A172 (cell line): ENCODE data around the gene SH3TC1. TPM values are rescaled to one million over a fixed set of nuclear protein-coding genes. Genes with fewer than 3 reads are reported as not detected.

ENCODE experiments used
- DNase-seq: peaks from one replicate; pipeline ENCODE4 v3.0.0-alpha.2; 2015; ENCODE audit warnings: low spot score
- total RNA-seq: library from RNA; depleted of rRNA; stranded (reverse); fragments of >200 nt; shearing (Covaris generic); gene quantifications from 2 replicates; pipeline ENCODE4 v1.2.3, GENCODE V29; 2014

Gene SH3TC1
- total RNA-seq, 1 experiment from 2014 or later, result 10.0 TPM

DNA sequence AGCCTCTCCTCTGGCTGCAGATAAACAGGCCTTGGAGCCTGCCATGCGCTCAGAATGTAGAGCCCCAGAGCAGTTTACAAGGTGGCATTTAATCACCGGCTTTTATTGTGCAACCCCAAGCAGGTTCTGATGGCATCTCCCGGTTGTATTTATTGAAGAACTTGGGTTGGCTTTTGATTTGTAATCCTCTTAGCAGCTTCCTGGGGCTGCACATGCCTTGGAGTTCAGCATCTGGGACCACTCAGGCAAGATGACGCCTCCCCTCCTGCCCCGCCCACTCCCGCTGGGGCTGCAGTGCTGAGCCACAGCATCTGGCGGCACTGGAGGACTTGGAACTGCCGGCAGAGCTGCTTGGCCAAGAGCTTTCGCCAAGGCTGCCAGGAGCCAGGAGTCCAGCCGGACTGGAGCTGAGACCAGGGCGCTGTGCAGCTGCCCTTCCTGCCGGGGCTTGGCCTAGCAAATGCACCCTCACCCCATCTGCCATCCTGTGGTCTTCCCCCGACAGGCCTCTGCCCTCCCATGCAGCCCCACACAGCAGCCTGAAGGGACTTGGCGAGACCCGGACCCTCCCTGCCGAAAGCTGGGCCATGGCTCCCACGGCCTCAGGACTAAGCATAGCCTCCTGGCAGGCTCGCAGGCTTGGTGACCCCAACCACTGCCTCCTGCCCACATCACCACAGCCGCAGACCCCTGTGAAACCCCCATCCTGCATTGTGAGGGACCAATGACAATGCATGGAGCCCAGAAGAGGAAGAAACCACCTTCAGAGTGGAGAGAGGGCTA lies 75.9 kb downstream of the SH3TC1 start:
- peak; percentile 38 for DNase-seq

DNA sequence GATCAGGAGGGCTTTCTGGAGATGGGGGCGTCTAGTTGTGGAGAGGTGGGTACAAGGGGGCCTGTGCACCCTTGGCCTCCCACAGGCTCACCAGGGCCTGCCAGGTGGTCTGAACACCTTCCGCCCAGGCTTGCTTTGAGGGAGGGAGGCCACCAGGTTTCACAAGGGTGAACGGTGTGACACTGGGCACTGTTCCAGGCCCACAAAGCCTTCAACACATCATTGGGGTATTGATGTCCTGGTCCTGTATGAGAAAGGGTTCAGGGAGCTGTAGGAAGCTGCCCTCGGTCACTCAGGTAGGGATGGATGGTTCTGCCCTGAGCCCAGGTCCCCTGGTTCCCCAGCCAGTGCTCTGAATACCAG lies 76.4 kb downstream of the SH3TC1 start:
- no peak for DNase-seq

DNA sequence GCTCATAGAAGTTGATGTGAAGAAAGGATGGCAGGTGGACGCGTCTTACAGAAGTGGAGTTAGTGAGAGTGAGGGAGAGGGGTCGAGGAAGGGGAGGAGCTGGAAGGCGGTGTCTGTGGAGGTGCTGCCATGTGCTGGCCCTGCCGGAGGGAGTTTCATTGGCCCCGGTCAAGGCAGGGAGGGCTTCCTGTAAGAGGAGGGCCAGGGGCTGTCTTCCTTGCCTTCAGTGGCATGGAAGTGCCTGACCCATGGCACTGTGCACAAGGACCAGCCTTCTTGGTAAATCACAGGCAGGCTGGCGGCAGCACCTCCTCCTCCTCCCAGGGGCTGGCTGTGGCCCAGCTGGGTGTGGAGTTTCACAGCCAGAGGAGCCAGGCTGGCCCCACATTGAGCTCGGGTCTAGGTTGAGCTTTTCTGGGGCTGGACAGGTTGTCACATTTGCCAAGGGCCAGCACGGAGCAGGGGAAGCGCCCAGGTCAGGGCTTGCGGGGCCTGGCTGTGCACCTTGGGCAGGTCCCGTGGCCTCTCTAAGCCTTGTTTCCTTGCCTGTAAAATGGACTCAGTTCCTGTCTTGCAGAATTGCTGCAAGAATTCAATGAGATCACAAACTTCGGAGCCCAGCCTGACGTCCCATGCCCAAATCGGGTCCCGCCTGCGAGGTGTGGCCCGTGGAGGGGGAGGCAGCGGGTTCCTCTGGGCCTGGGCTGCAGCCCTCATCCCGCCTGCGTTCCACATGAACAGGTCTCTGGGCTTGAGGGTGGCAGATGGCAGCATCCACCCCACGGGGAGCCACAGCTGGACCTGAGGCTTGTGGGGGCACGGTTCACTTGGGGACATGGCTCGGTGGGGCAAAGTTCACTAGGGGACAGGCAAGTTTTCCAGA lies 77.5 kb downstream of the SH3TC1 start:
- no peak for DNase-seq

DNA sequence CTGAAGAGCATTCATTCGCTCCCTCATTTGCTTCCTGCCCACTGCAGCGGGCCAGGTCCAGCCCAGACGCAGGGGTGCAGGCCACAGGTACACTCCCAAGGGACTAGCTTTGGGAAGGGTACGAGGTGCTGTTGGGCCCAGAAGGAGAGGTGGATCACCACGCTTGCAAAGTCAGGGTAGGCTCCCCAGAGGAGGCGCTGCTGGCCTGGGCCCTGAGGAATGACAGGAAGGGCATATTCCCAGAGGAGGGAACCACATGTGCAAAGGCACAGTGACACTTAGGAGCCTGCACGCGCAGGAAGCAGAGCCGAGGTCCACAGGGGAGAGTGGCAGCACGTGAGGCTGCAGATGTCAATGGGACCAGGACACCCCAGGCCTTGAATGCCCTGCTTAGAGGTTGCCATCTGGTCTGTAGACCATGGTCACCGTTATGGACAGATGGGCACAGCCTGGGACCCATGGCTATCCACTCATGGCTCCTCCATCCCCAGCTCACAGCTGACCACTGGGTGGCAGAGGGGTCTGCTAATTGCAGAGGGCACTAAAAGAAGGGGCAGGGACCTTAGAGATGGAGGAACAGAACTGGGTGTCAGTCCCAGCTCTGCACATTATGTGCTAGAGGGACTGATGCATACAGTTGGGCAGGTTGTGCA lies 78.4 kb downstream of the SH3TC1 start:
- no peak for DNase-seq

DNA sequence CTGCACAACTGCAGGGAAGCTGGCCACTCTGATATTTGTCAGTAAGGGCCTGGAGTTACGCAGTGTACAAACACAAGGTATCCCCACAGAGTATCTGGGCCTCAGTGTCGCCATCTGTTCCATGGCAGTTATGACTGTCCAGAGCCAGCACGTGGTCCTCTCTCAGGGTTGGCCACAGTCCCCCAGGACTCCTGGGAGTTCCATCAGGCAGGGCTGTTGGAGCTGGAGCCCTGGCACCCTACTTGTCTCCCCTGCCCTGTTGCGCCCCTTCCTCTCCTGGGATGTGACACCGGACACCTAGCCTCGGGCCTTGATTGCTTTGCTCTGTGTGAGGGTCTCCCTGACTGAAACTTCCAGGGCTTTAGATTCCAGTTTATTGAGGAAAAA lies 78.9 kb downstream of the SH3TC1 start:
- no peak for DNase-seq

DNA sequence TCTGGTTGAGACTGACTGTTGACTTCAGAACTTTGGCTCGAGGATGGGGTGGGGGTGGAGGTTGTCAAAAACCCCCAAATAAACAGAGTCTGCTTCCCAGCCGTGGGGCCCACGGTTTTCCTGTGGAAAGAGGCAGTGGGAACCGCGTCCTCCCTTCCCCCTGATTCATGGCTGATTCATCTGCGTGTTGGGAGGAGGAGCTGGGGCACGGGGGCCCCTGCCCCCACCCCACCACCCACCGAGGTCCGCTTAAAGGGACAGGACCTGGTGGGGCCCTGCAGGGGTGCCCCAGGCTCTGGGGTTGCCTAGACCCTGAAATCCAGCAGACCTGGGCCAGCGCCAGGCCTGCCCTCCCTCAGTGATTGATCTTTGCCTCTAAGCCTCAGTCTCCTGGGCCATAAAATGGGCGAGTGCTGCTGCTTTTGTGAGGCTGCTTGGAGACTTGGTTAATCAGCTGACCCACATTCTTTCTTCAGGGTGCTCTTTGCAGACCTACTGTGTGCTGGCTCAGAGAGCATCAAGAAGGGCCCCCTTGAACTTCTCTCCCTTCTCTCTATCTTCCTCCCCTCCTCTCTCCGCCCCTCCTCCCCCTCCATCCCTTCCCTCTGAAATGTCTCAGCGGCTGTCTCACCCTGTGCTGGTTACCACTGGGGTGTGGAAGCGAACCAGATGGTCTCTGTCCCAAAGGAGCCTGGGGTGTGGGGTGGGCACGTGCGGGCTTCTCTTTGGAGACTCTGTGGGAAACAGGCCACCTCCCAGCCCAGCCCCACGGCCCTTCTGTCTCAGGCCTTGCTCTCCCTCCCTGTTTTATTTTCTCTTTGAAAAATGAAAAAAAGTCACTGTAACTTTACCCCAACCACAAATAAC lies 79.6 kb downstream of the SH3TC1 start:
- peak; percentile 46 for DNase-seq

DNA sequence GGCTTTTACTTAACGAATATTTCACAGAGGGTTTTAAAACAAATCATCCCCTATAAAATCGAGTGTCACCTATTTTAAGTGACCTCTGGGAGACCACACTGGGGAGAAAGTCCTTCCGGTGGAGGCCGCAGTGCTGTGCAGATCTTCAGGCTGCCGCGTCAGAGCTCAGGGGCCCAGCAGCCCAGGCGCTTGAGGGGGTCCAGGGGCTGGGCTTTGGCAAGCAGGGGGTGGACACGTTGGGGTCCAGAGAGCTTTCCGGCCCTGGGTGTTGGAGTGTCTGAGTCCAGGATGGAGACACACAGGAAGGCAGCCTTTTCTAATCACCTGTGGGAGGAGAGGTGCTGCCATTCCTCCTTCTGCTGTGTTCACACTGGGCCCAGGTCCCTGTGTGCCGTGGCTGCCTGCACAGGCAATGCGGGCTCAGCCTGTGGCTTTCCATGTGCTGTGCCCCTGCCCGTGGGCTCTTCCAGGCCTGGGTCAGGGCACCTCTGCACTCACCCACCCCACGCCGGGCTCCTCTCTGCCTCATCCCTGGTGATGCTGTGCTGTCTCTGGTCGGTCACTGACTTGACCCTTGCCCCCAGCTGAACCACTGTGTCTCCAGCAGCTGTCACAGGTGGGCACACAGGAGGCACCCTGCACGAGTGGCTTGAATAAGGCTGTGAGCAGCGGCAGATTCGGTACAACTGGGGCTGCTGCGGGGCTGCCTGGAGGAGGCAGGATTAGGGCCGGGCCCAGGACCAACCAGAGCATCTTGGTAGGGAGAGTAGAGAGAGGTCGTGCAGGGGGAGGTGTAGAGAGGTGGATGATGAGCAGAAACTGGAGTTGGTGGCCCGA lies 80.4 kb downstream of the SH3TC1 start:
- no peak for DNase-seq

DNA sequence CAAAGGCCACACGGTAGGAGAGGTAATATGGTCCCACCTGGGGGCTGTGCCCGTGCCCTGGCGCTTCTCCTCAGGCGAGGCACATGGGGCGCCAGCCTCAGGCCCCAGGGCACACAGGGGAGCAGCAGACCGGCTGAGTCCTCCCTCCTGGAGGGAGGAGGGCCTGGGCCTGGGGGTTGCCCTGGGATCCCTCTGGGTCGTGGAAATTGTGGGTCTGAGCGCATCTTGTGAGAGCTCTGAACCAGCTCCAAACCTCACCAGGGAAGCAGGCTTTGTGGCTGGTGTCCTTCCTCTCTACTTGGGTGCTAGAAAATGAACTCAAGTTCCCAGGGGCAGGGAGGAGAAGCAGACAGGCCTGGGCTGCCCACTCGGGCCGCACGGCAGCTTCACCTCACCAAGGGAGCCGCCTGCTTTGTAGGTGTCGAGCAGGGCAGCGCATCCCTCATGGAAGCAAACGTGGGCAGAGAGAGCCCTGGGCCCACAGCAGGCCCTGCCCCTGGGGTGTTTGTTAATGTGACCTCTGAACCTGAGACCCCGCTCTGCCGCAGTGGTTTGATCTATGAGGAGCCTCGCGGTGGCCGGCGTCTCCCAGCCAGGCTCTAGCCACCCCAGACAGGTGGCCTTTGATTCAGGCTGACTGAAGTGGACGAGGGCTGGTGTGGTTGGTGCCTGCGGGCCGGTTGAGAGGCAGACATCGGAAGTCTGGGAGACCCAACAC lies 81.2 kb downstream of the SH3TC1 start:
- no peak for DNase-seq

DNA sequence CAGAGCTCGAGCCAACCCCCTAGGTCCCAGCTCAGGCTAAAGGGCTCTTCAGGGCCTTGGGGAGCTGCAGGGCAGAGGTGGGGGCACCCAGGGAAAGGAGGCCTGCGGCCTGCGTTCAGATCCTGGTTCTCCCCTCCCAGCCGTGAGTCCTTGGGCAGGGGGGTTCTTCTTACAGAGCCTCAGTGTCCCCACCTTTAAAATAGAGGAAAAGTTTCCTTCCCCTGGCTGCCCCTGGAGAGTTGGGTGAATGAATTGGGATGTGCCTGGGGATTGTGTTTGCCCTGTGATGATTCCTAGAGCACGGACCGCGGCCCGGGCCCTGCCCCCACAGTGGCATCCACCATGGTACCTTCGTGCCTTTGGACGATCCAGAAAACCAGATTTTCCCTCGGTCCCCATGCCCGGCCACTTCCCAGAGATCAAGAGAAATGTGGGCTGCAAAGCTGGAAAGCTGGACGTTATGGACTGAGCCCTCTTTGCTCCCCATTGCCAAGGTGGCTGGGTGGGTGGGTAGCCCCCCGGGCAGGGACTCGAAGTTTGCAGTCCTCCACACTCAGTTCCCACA lies 81.9 kb downstream of the SH3TC1 start:
- no peak for DNase-seq

DNA sequence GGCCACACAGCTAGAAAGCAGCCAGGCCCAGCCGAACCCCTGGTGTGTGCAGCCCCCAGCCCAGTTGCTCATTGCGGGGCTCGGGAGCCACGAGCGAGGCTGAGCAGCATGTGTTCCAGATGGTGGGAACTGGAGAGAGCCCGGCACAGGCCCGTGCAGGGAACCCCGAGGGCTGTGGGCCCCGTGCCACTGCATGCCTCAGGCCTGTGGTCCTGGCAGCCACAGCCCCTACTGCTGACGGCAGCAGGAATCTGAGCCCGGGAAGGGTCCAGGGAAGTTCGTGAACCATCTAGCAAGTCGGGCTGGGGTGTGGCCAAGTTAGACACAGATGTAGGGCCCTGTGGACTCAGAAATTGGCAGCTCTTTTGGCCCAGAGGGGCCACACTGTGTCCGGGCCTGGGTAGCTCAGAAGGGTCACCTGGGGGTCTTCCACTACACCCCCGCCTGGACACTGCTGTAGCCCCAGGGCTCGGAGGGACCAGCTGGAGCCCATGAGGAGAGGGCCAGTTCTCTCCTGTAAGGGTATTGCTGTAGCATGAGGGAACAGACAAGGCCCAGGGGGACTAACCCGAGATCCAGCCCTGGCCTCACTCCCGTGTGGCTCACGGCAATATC lies 82.5 kb downstream of the SH3TC1 start:
- no peak for DNase-seq

DNA sequence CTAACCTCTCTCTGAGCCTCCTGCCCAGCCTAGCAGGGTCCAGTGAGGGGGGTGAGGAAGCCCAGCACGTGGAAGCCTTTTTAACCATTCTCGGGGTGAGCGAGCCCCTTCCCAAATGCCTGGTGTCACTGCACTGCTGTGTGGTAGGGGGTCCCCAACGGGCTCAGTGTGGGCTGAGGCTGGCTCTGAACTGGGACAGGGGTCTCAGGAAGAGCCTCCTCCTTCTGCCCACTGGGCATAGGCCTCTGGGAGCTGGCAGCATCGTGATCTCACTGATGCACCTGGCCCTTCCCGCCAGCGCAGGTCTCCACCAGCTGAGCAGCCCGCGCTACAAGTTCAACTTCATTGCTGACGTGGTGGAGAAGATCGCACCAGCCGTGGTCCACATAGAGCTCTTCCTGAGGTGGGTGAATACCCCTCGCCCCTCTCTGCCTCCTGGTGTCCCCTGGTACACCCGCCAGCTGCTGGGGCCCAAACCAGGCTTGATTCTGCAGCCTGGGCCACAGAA lies 83.1 kb downstream of the SH3TC1 start:
- DNase-seq, result no peak

DNA sequence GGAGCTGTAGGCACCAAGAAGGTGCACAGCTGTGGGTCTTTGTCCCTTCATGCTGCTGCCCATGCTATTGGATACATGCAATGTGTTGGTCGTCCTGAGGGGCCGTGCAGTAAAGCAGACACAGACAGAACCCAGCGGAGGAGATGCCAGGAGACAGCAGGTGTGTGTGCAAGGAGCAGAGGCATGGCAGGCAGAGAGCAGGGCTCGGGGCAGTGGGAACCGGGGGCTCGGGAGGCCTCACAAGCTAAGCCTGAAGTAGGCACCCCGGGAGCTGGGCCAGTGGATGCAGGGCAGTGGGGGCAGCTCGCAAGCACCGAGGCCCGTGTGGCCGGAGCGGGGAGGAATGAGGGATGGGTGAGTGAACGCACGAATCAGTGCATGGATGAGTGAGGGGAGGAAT lies 83.7 kb downstream of the SH3TC1 start:
- no peak for DNase-seq

DNA sequence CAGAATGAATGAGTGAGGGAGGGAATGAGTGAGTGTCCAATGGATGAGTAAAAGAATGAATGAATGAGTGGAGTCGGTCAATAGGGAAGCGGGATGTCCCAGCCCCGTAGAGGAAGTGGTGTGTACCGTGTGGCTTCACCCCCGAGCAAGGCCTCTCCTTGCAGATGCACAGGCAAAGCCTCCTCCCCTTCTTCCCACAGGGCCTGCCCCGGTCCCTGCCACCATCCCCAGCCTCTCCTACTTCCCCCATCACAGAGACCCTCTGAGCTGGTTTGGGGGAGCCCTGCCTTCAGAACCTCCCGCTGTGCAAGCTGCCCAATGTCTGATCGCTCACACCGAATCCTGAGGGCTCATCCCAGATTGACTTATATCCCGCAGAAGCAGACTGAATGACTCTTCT lies 84.1 kb downstream of the SH3TC1 start:
- no peak for DNase-seq

DNA sequence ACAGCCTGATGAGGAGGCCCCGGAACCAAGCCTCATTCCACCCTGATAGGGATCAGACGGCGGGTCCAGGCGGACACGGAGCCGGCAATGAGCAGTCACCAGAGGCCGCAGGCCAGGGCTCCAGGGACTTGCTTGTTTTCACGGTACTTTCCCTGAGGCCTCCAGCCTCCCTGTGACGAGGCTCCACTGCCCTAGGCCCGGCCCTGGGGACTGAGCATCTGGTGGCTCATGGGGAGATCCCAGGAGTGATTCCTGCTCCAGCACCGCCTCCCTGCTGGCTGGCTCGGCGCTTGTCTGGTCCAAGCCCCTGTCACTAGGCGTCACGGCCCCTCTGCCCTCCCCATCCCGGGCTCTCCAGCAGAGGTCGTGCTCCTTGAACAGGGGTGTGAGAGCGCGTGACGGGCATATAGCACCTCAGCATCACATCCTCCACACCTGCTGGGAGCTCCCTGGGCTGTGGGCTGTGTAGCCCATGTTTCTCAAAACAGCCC lies 84.6 kb downstream of the SH3TC1 start:
- DNase-seq, result no peak

DNA sequence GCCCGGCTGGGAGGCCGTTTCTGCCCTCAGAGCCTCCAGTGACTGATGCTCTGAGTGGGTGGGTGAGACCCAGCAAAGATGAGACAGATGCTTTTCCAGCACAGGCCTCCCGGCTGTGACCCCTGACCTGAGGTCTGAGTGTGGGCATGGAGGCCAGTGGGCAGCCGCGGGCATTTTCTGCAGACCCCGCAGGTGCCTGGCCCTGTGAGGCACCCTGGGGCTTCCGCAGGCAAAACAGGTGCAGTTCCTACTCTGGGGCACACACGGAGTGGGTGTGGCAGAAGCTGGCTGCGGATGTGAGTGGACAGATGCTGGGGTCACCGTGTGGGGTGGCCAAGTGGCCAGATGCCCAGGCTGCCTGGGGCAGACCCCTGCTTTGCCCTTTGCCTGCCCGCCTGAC lies 85.3 kb downstream of the SH3TC1 start:
- DNase-seq, result no peak

DNA sequence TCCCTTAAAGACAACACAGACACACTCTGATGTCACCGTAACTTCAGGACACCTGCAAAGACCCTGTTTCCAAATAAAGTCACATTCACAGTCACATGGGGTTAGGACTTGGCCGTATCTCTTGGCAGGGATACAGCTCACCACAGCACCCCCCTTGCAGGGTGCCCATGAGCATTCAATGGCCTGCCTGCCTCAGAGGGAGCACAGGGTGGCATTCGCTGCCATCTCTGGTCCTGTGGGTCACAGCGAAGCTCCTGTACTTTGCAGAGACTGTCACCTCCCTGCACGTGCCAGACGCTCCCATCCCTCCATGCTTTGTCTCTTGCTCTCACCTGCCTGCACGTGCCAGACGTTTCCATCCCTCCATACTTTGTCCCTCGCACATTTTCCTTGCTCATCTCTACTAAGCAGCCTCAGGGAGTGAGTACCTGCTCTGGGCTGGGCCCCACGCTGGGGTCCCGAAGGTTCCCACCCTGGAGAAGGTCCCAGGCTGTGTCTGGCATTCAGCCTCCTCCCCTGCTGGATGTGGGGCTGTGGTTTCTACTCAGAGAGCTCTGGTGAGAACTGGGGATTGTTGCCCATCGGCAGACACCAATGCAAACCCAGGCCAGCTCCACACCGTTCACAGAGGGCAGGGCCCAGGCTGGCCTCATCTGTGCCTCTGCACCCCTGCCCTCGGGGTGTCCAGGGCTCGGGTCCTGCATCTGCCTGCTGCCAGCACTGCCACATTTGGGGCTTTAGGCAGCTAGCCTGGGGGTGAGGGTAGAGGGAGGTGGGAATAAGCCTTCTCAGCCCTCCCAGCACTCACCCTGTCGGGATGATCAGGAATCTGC lies 86.3 kb downstream of the SH3TC1 start:
- DNase-seq, result no peak

DNA sequence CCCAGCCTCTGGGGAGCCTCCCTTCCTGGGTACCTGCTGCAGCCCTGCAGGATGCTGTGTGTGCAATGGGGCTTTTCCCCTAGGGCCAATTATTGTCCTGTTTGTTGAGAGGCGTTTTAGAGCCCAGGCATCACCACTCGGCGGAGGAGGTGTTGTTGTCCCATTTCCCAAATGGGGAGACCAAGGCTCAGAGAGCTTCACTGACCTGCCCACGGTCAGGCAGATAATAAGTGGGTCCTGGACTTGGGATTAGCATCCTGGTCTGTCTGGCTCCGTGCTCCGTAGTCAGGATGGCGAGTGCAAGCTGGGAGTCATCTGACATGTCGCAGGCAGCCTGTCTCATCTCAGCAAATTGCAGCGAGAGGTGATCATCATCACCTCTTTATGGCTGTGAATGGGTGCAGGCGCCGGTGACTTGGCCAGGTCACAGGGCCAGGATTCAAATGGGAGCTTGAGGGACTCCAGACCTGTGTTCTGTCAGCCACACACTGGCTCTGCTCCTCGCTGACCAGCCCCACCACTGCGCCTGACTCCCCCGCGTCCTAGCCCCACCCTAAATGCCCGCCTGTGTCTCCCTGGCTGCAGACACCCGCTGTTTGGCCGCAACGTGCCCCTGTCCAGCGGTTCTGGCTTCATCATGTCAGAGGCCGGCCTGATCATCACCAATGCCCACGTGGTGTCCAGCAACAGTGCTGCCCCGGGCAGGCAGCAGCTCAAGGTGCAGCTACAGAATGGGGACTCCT lies 87.1 kb downstream of the SH3TC1 start:
- DNase-seq, result no peak
